A673 (cell line): ENCODE results near the gene BCL7A.

Source experiments
- EZH2 ChIP-seq: fragments of 200-600 bp; sonication (generic); IDR thresholded peaks from 2 replicates; pipeline ENCODE4 v1.6.1; 2017; ENCODE audit warnings: borderline replicate concordance, low read depth, mild to moderate bottlenecking, mixed read lengths, antibody characterized with exemption, low read length; ENCODE audit not compliant: poor library complexity, severe bottlenecking
- TF ChIP-seq, protein P1 (sequence below): fragments of 300-800, 200-600 bp; sonication (generic); conservative IDR thresholded peaks from 2 replicates; pipeline ENCODE4 v1.5.1; 2017; ENCODE audit warnings: low read depth, mild to moderate bottlenecking, antibody characterized with exemption, low read length, moderate library complexity, mixed read lengths

DNA sequence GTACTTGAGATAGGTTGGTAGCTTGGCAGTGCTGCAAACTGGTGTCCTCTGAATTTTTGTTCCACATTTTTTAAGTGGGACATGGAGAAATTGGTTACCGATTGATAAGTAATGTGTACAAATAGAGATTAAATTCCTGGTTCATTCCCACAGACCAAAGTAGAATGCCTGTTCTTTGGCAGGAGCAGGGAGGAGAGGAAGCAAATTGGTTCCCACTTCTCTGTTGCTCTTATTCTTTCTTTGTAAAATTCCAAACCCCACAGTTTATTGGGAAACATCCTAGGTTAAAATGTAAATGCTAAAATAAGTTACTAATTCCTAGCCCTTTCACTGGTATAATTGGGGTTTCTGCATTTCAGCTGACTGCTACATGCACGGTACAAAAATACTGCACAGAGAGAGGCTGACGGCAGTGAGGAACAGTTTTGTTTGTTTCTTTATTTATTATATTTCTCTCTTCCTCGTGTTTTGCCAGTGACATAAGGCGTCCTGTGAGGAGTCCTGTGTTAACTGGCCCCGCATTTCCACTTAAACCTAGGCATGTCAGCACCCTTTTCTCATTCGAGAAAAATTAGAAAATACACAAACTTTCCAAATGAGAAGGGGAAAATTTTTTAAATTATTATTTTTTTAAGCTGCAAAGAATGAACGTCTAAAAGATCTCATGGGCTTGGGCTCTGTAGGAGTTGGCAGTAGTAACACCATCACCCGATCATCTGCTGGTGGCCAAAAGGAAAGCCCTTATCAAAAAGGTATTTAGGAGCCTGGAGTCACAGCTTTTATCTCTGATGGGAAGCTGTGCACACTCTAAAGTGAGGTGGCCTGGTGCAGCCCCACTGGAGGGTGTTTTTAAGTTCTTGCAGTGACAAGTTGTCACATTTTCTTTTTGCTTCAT is 25.4 kb upstream of the BCL7A start:
- TF ChIP-seq, protein P1, sequence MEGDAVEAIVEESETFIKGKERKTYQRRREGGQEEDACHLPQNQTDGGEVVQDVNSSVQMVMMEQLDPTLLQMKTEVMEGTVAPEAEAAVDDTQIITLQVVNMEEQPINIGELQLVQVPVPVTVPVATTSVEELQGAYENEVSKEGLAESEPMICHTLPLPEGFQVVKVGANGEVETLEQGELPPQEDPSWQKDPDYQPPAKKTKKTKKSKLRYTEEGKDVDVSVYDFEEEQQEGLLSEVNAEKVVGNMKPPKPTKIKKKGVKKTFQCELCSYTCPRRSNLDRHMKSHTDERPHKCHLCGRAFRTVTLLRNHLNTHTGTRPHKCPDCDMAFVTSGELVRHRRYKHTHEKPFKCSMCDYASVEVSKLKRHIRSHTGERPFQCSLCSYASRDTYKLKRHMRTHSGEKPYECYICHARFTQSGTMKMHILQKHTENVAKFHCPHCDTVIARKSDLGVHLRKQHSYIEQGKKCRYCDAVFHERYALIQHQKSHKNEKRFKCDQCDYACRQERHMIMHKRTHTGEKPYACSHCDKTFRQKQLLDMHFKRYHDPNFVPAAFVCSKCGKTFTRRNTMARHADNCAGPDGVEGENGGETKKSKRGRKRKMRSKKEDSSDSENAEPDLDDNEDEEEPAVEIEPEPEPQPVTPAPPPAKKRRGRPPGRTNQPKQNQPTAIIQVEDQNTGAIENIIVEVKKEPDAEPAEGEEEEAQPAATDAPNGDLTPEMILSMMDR: no peak
- TF ChIP-seq EZH2: no peak
